Activated T-helper 1 cell treated with anti-CD3 and anti-CD28 coated beads, Interleukin-12 subunit alpha, Interleukin-12 subunit beta, Interleukin-2, Interleukin-4 antibody, amounts not matched to agents 30 ng/mL and 10 ng/mL and 1 ng/mL, durations not matched to agents 14 hours and 24 hours and 36 hours (primary cell): Measurements from ENCODE around the gene SLC16A4. TPM values are rescaled to one million over a fixed set of nuclear protein-coding genes. Genes with fewer than 3 reads are reported as not detected.
A peak's percentile ranks its signal among the peaks of the same experiment; 100 is the strongest.
"Not testable (repeated sequence)": the region's sequence is repeated elsewhere in the genome, so short reads cannot be mapped to it uniquely, and the experiment has no call there.

Source experiments
- DNase-seq: peaks from one replicate; pipeline ENCODE4 v3.0.0; 2021; ENCODE audit warnings: low spot score
- H3K27ac Mint-ChIP-seq: one replicate; pipeline ENCODE4 v1.8.0; 2021; ENCODE audit warnings: mild to moderate bottlenecking, mixed read lengths
- H3K27me3 Mint-ChIP-seq: one replicate; pipeline ENCODE4 v1.8.0; 2022; ENCODE audit warnings: mild to moderate bottlenecking, moderate library complexity, mixed read lengths; ENCODE audit not compliant: insufficient read depth
- H3K36me3 Mint-ChIP-seq: one replicate; pipeline ENCODE4 v1.8.0; 2021; ENCODE audit warnings: low read depth, mixed read lengths
- H3K4me1 Mint-ChIP-seq: one replicate; pipeline ENCODE4 v1.8.0; 2021; ENCODE audit warnings: low read depth, mixed read lengths
- H3K4me3 Mint-ChIP-seq: one replicate; pipeline ENCODE4 v1.8.0; 2021; ENCODE audit warnings: mild to moderate bottlenecking, moderate library complexity, mixed read lengths
- H3K9me3 Mint-ChIP-seq: one replicate; pipeline ENCODE4 v1.8.0; 2021; ENCODE audit warnings: mixed read lengths
- intact Hi-C: fragments of 100-400 bp; cut with micrococcal nuclease; formaldehyde crosslinking; loops from one replicate; pipeline ENCODE4 v1.15.1; 2024
- total RNA-seq: library from RNA; stranded (reverse); gene quantifications from 2 replicates; pipeline ENCODE4 v1.2.3, GENCODE V29; 2022

The SLC16A4 gene
- total RNA-seq, 1 donor from 2014 or later, result 0.16 TPM

DNA sequence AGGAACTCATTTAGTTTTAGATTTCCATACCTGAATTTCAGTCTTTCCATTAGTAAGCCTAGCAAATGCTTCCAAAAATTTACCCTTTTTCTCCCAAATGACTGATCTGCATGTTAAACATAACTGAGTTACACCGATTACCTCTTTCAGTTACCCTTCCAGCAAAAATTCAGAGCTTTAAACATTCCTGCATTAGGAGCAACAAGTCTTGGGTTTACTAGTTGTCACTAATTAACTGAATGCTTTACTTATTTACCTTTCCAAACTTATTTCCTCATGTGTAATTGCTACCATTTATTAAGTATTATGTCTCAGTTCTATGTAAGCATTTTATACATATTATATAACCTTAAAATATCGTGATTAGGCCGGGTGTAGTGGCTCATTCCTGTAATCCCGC is 13.6 kb upstream of the SLC16A4 start:
- H3K4me3 Mint-ChIP-seq, result no peak overlapping the region
- H3K27me3 Mint-ChIP-seq, result no peaks in the 10 kb centered on the region
- intact Hi-C loops, result loop anchor here (10.0 kb wide), 2 partner anchors 370 to 470 kb away; partner anchors contain the start of genes CD53 and STRIP1
- peaks cover 22% of the 10 kb centered on the region for H3K36me3 Mint-ChIP-seq
- H3K9me3 Mint-ChIP-seq, result no peaks in the 10 kb centered on the region
- no peak for DNase-seq
- H3K4me1 Mint-ChIP-seq, result peaks cover 22% of the 10 kb centered on the region
- no peak overlapping the region for H3K27ac Mint-ChIP-seq

DNA sequence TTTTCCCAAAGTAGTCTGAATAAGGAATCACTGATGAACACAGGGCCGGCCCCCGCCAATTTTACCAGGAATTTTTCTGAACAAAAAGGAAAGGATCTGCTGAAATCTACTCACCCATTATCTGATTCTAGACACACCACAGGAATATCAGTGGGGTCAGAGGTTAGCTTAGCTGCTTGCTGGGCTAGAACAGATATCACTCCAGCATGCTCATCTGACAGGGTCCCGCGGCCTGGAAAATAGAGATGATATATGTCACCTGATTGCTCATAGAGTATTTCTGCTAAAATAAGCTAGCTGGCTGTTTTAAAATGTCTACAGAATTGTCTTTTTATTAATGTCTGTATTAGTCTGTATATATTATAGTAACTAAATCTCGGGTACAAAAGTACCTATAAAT is 13.0 kb upstream of the SLC16A4 start:
- Mint-ChIP-seq H3K36me3 (peaks cover 22% of the 10 kb centered on the region), H3K4me1 (peaks cover 21% of the 10 kb centered on the region), H3K9me3 (no peaks in the 10 kb centered on the region), H3K27ac (no peak overlapping the region), H3K4me3 (no peak overlapping the region), H3K27me3 (no peaks in the 10 kb centered on the region)
- intact Hi-C loops, result loop anchor here (10.0 kb wide), 2 partner anchors 369 to 471 kb away; partner anchors contain the start of genes CD53 and STRIP1
- no peak for DNase-seq

DNA sequence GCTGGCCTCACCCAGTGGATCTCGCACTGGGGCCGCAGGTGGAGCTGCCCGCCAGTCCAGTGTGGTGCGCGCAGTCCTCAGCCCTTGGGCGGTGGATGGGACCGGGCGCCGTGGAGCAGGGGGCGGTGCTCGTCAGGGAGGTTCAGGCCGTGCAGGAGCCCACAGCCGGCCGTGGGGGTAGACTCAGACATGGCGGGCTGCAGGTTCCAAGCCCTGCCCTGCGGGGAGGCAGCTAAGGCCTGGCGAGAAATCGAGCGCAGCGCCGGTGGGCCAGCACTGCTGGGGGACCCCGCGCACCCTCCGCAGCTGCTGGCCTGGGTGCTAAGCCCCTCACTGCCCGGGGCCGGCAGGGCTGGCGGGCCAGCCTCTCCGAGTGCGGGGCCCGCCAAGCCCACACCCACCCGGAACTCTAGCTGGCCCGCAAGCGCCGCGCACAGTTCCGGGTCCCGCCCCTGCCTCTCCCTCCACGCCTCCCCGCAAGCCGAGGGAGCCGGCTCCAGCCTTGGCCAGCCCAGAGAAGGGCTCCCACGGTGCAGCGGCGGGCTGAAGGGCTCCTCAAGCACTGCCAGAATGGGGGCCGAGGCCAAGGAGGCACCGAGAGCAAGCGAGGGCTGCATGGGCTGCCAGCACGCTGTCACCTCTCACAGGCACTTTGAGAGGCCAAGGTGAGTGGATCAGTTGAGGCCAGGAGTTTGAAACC is 5.6 kb upstream of the SLC16A4 start:
- H3K9me3 Mint-ChIP-seq, H3K4me1 Mint-ChIP-seq, H3K27ac Mint-ChIP-seq, H3K4me3 Mint-ChIP-seq, H3K27me3 Mint-ChIP-seq, intact Hi-C loops, DNase-seq: not testable (repeated sequence)
- peaks cover 21% of the 10 kb centered on the region for H3K36me3 Mint-ChIP-seq

DNA sequence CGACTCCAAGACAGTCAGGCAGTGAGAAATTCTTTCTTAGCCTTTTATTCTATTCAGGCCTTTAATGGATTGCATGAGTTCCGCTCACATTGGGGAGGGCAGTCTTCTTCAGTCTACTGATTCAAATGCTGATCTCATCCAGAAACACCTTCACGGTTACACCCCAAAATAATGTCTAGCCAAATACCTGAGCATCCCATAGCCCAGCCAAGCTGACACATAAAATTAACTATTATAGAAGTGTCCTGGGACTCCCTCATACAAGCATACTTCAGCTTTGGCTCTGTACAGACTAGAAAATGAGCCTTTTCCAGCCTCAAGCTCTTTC is 3.6 kb upstream of the SLC16A4 start:
- Mint-ChIP-seq H3K27ac (no peak overlapping the region), H3K27me3 (no peaks in the 10 kb centered on the region), H3K4me3 (no peak overlapping the region), H3K36me3 (peaks cover 18% of the 10 kb centered on the region), H3K9me3 (no peaks in the 10 kb centered on the region), H3K4me1 (no peaks in the 10 kb centered on the region)
- intact Hi-C loops, result no loop called here
- no peak for DNase-seq

DNA sequence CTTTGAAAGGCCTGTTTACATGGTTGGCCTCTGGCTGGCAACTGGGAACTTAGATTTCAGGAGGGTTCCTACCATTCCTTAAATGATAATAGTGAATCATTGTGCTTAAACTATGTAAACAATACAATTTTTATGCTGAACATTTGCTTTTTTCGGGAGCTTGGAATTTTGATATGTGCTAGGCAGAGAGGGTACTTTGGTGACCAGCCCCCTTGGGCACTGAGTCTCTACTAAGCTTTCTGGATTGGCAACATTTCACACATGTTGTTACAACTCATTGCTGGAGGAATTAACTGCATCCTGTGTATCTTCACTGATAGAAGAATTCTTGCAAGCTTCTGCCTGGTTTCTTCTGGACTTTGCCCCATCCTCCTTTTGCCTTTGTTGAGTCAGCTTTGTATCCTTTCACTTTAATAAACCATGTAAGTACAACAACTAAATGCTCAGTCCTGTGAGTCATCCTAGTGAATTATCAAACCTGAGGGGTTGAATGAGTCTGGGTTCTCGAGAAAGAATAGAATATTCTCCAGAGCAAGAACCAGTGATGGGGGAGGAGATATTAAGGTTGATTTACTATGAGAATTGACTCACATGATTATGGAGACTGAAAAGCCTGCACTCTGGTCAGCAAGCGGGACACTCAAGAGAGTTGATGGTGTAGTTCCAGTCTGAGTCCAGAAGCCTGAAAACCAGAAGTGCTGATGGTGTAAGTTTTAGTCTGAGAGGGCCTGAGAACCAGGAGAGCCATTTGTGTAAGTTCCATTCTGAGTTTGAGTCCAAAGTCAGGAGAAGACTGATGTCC is 3.1 kb upstream of the SLC16A4 start:
- intact Hi-C loops, result no loop called here
- Mint-ChIP-seq H3K27ac (no peak overlapping the region), H3K4me1 (no peaks in the 10 kb centered on the region), H3K9me3 (no peaks in the 10 kb centered on the region), H3K27me3 (no peaks in the 10 kb centered on the region), H3K36me3 (peaks cover 18% of the 10 kb centered on the region), H3K4me3 (no peak overlapping the region)
- no peak for DNase-seq

DNA sequence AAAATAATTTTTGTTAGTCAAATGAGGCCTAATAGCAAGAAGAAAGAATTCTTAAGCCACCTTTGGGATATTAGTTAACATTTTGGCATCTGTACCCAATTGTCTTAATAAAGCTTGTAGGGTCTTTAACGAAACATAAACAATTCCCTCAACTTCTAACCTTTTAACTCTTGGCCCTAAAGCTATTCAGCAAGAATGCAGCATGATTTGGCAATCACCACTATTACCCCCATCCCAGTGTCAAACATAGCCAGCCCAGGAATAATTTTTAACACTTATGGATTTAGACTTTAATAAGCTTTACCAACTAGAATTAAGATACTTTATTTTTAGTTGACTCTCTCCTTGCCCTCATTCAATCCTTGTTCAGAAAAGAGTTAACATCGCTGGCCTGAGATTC is 2.5 kb upstream of the SLC16A4 start:
- no peak for DNase-seq
- Mint-ChIP-seq H3K4me3 (no peak overlapping the region), H3K36me3 (peaks cover 16% of the 10 kb centered on the region), H3K4me1 (no peaks in the 10 kb centered on the region), H3K27ac (no peak overlapping the region), H3K9me3 (no peaks in the 10 kb centered on the region), H3K27me3 (no peaks in the 10 kb centered on the region)
- intact Hi-C loops, result no loop called here

DNA sequence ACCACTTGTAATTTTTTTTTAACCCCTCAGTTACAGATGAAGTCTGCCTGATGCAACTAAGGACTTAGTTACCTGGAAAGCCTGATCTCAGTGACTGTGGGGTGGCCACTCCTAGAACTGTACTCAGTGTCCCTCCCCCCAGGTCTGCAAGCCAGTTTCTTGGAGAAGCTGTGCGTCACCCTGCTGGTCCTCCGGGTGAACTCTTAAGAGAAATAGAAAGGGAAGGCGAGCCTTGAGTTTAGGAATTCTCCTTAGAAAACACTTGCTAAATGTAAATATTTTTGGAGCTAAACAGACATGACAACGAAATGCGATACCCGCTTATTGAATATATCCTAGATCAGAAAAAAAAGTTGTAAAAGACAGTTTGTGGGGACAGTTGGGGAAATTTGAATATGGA is 730 bp downstream of the SLC16A4 start:
- Mint-ChIP-seq H3K36me3 (peaks cover 20% of the 10 kb centered on the region), H3K4me3 (no peak overlapping the region), H3K27me3 (no peaks in the 10 kb centered on the region), H3K4me1 (peaks cover 6% of the 10 kb centered on the region), H3K9me3 (no peaks in the 10 kb centered on the region), H3K27ac (no peak overlapping the region)
- intact Hi-C loops, result no loop called here
- no peak for DNase-seq

DNA sequence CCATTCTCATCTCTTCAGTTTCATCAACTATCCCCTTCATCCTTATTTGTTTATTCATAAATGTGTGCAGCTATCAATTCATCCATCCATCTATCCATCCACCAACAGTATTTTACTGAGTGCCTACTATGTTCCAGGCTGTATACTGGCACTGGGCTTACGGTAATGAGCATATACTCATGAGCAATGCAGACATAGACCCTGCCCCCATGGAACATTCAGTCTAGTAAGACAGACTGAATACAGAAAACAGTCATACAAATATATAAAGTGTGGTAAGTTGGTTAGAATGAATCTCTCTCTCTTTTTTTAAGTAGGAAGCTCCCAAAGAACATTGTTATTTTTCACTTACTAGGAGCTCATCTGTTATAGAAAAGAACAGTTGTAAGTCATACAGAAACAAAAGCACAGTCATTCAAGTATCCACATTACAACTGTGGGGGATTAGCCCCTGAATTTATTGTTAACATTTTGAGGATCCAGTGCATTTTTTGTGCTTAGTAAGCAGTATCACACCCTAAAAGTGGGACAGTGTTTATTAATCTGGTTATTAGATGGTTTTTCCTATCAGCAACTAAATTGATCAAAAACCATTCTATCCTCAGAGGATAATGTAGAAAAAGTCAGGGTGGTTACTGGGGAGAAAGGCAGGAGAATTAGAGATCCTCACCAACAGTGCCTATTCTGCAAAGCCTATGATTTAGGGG is 3.6 kb downstream of the SLC16A4 start:
- Mint-ChIP-seq H3K9me3 (no peaks in the 10 kb centered on the region), H3K27ac (peak overlapping the region; percentile 77), H3K4me3 (no peak overlapping the region), H3K36me3 (peaks cover 15% of the 10 kb centered on the region), H3K4me1 (peaks cover 21% of the 10 kb centered on the region), H3K27me3 (no peaks in the 10 kb centered on the region)
- no peak for DNase-seq
- intact Hi-C loops, result loop anchor here (5.0 kb wide), 1 partner anchor 40 kb away; no protein-coding TSS in a partner anchor

DNA sequence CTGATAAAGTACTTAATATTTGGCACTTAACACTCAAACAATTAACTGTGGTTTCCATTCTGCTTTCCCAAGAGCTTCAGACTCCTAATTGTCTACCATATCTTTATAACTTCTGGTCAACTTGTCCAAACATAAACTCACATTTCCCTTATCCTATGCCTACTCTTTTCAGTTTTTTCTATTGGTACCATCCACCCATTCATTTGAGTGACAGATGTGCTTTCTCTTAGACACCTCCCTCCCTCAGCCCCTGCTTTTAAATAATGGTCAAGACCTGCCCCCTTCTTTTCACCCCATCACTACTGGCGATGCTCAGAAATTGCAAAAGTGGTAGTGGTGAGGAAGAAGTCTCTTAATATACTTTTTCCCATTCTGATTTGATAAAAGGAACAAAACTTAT is 5.5 kb downstream of the SLC16A4 start:
- Mint-ChIP-seq H3K4me1 (peaks cover 21% of the 10 kb centered on the region), H3K4me3 (no peak overlapping the region), H3K36me3 (peaks cover 25% of the 10 kb centered on the region), H3K9me3 (no peaks in the 10 kb centered on the region), H3K27me3 (no peaks in the 10 kb centered on the region), H3K27ac (no peak overlapping the region)
- no peak for DNase-seq
- intact Hi-C loops, result loop anchor here (5.0 kb wide), 1 partner anchor 38 kb away; no protein-coding TSS in a partner anchor

DNA sequence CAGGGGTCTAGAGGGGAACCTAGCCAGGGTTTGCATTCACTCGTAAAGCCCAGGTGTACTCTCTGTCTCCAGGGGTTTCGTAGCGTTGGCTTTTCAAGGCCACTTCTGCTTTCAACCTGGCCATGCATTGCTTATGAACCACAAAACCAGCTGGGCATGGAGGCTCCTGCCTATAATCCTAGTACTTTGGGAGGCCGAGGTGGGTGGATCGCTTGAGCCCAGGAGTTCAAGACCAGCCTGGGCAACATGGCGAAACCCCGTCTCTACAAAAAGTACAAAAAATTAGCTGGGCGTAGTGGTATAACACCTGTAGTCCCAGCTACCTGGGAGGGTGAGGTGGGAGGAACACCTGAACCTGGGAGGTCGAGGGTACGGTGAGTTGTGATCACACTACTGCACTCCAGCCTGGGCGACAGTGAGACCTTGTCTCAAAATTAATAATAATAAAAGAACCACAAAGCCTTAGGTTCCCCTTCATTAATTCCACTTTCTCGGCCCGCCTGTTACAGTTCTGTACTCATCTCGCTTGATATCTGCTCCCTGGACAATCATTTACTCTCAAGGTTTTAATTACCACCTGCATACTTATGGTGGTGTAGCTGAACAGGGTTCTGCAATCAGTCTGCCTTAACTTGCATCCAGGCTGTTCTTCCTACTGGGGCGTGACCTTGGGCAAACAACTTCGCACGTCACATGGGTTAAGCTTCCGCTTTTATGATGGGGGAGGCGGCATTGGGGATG is 6.1 kb downstream of the SLC16A4 start:
- Mint-ChIP-seq H3K4me3 (no peak overlapping the region), H3K36me3 (peaks cover 29% of the 10 kb centered on the region), H3K4me1 (peaks cover 21% of the 10 kb centered on the region), H3K9me3 (no peaks in the 10 kb centered on the region), H3K27me3 (no peaks in the 10 kb centered on the region), H3K27ac (no peak overlapping the region)
- no peak for DNase-seq
- intact Hi-C loops, result loop anchor here (5.0 kb wide), 1 partner anchor 37 kb away; no protein-coding TSS in a partner anchor

DNA sequence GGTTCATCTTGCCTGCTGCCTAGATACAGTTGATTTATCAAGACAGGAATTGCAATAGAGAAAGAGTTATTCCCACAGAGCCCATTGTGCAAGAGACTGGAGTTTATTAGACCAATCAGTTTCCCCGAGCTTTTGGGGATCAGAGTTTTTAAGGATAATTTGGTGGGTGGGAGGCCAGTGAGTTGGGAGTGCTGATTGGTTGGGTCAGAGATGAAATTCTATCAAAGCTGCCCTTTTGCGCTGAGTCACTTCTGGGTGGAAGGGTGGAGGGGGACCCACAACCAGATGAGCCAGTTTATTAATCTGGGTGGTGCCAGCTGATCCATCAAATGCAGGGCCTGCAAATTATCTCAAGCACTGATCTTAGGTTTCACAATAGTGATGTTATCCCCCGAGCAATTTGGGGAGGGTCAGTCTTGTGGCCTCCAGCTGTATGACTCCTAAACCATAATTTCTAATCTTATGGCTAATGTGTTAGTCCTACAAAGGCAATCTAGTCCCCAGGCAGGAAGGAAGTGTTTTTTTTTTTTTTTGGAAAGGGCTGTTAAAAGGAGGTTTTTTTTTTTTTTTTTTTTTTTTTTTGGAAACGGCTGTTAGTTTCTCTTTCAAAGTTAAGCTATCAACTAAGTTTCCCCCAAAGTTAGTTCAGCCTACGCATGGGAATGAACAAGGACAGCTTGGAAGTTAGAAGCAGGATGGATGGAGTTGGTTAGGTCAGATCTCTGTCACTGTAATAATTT is 7.4 kb downstream of the SLC16A4 start:
- DNase-seq, result no peak
- Mint-ChIP-seq H3K27me3 (no peaks in the 10 kb centered on the region), H3K4me3 (peak overlapping the region; percentile 72), H3K27ac (peak overlapping the region; percentile 75), H3K36me3 (peaks cover 38% of the 10 kb centered on the region), H3K4me1 (peaks cover 21% of the 10 kb centered on the region), H3K9me3 (no peaks in the 10 kb centered on the region)
- intact Hi-C loops, result no loop called here

DNA sequence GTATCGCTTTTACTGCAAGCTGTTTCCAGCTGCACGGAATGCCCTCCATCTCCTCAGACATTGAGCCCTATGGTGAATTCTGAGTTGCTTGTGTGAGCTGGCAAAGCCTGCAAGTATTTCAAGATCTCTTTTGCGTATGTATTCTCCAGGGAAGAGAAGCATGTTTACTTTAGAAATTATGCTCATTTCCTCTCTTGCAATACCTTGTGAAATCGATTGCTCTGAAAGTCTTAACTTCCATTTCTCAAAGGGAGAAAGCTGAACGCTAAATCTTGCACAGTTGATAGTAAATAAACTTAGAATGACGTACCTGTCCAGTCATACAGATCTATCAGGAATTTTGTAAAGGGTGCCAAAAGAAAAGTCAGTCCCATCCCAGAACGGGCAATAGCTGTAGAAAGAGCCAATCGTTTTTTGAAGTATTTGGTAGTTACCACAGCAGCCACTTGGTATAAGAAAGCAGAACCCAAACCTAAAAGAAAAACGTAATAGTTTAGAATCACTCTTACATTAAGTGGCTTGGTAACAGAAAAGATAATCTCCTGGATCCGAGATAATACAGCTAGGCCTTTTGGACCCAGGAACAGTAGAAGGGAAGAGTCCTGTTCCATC is 10.0 kb downstream of the SLC16A4 start:
- no peak overlapping the region for H3K4me3 Mint-ChIP-seq
- intact Hi-C loops, result no loop called here
- H3K4me1 Mint-ChIP-seq, result peaks cover 15% of the 10 kb centered on the region
- no peak overlapping the region for H3K27ac Mint-ChIP-seq
- H3K27me3 Mint-ChIP-seq, result no peaks in the 10 kb centered on the region
- H3K9me3 Mint-ChIP-seq, result no peaks in the 10 kb centered on the region
- peaks cover 44% of the 10 kb centered on the region for H3K36me3 Mint-ChIP-seq
- DNase-seq, result no peak
